HG03565 (cell line): ENCODE data around the gene MRPL54.
"Not testable (repeated sequence)": the region's sequence is repeated elsewhere in the genome, so short reads cannot be mapped to it uniquely, and the experiment has no call there.

Experiments used
- ATAC-seq: cut with Tn5 transposase; IDR thresholded peaks from one replicate; pipeline ENCODE4 v1.9.1; 2021; ENCODE audit warnings: mild to moderate bottlenecking, moderate library complexity; ENCODE audit not compliant: unreplicated experiment

The MRPL54 gene

DNA sequence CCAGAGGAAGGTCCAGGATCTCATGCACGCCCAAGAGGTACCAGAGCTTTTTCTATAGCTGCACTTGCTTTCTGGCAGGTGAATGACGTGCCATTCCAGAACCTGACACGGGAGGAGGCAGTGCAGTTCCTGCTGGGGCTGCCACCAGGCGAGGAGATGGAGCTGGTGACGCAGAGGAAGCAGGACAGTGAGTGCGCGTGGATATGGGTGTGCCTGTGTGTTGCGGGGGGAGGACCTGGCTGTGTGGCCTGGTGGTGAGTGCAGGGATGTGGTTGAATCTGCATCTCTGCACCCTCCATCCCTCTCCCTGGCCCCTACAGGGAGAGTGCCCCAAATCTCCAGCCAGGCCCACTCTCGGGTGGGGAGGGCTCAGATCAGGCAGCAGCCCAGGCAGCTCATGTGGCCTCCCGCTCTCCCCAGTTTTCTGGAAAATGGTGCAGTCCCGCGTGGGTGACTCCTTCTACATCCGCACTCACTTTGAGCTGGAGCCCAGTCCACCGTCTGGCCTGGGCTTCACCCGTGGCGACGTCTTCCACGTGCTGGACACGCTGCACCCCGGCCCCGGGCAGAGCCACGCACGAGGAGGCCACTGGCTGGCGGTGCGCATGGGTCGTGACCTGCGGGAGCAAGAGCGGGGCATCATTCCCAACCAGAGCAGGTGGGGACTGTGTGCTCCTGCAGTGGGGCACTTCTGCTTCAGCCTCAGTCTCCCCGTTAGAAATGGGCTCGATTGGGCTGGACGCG is 23.8 kb upstream of the MRPL54 start:
- no peak for ATAC-seq

DNA sequence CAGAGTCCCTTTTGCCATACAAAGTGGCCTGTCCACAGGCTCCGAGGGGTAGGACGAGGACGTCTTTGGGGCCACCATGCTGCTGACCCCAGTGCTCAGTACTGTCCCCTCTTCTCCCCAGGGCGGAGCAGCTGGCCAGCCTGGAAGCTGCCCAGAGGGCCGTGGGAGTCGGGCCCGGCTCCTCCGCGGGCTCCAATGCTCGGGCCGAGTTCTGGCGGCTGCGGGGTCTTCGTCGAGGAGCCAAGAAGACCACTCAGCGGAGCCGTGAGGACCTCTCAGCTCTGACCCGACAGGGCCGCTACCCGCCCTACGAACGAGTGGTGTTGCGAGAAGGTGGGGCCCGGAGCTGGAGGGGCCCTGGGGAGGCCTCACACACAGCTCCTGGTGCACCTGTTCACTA is 22.1 kb upstream of the MRPL54 start:
- no peak for ATAC-seq

DNA sequence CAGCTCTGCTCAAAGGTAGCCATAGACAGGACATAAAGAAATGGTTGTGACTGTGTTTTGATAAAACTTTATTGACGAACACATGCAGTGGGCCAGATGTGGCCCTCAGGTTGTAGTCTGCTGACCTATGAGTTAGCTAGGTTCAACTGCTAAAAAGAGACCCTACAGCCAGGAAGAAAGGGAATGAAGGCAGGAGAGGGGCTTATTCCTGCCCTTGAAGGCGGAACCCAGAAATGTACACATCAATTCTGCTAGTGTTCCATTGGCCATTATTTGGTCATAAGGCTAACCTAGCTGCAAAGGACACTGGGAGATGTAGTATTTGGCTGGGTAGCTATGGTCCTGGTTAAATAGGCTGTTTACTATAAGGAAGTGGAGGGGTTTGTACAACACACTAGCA is 19.0 kb upstream of the MRPL54 start:
- ATAC-seq, result no peak

DNA sequence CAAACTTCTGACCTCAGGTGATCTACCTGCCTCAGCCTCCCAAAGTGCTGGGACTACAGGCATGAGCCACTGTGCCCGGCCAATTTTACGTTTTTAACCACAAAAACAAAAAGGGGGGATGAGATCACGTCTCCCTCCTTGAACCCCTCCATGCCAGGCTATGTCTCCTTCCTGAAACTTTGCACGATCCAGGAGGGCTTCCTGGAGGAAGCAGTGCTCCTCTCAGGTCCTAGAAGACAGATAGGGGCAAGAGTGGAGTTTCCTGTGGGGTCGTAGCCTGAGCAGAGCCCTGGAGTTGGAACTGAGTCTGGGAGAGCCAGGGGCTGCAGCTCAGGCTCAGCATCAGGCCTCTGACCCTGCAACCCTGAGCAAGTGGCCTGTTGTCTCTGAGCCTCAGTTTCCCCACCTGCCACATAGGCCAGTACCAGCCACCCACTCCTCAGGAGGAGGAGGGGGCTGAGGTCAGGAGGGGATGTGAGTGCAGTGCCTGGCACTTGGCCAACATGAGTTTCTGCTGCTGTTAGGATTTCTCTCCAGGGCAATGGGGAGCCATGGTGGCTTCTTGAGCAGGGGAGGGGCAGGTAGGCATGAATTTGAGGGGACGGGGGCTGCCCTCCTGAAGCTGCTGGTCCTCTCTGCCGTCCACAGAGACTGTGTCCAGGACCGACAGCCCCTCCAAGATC is 17.0 kb upstream of the MRPL54 start:
- no peak for ATAC-seq

DNA sequence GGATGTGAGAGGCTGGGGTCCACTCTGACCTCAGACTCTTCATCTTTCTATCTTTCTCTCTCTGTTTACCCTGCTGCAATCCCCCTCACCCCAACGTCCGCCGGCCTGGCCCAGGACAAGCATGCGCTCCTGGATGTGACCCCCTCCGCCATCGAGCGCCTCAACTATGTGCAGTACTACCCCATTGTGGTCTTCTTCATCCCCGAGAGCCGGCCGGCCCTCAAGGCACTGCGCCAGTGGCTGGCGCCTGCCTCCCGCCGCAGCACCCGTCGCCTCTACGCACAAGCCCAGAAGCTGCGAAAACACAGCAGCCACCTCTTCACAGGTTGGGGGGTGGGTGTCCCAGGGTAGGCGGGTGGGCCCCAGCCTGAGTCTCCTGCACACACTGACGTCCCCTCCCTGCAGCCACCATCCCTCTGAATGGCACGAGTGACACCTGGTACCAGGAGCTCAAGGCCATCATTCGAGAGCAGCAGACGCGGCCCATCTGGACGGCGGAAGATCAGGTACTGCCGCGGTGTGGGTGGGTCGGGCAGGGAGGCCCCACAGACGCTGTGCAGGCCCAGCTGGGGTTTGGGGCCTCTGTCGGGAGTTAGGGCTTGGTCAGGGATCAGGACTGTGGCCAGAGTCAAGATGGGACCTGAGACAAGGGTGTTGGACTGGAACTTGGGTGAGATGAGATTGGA is 16.0 kb upstream of the MRPL54 start:
- no peak for ATAC-seq

DNA sequence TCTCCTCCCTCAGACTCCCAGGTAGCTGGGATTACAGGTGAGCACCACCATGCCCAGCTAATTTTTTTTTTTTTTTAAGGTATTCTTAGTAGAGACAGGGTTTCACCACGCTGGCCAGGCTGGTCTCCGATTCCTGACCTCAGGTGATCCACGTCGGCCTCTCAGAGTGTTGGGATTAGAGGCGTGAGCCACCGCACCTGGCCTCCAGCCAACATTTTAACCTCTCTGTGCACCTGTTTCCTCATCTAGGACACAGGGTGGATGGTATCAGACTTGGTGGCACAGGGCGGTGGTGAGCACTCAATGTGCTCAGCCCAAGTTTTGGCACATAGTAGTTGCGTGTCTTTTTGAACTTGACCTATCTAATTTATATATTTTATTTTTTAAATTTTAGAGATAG is 13.5 kb upstream of the MRPL54 start:
- no peak for ATAC-seq

DNA sequence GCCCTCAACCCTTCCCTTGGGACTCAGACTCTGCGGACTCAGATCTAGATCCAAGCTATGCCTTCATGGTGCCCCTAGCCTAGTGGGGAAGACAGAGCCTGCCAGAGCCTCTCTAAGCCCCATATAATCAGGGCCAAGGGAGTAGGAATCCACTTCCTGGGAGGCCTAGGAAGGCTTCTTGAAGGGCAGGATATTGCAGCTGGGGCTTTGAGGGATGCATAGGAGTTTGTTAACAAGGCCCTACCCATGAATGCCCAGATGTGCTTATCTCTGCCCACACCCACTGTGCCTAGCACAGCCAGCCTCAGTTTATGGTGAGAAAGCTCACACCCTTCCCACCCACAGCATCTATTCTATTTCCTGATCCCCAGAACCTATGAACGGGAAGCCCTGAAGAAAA is 12.3 kb upstream of the MRPL54 start:
- ATAC-seq, result no peak

DNA sequence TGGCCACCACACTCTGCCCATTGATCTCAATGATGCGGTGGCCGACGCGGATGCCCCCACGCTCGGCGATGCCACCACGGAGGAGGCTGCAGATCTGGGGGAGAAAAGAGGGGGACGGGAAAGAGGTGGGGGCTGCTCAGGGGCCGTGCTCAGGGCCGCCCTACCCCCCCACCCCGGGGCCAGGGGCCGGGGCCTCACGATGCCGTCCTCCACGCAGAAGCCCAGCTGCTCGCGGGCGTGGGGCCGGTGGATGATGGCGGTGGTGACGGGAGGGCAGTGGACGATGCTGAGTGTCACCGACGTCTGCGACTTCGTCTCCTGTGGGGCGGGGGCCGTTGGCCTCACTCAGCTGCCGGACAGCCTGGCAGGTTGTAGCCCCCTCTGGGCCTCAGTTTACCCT is 11.2 kb upstream of the MRPL54 start:
- ATAC-seq, result no peak

DNA sequence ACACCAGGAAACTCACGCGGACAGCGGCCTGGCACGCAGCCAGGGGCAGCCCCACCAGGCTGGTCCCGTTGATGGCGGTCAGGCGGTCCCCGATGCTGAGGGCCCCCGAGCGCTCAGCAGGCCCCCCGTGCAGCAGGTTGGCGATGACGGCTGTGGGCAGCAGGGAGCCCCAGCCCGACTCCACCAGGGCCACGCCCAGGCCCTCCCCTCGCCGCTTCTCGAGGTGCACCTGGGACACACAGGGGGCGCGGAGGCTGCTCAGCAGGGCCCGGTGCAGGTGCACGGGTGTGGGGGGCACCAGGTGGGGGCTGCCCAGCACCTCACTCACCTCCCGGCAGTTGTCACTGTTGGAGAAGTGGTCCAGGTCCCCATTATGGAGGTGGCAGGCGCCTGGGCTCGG is 10.0 kb upstream of the MRPL54 start:
- no peak for ATAC-seq

DNA sequence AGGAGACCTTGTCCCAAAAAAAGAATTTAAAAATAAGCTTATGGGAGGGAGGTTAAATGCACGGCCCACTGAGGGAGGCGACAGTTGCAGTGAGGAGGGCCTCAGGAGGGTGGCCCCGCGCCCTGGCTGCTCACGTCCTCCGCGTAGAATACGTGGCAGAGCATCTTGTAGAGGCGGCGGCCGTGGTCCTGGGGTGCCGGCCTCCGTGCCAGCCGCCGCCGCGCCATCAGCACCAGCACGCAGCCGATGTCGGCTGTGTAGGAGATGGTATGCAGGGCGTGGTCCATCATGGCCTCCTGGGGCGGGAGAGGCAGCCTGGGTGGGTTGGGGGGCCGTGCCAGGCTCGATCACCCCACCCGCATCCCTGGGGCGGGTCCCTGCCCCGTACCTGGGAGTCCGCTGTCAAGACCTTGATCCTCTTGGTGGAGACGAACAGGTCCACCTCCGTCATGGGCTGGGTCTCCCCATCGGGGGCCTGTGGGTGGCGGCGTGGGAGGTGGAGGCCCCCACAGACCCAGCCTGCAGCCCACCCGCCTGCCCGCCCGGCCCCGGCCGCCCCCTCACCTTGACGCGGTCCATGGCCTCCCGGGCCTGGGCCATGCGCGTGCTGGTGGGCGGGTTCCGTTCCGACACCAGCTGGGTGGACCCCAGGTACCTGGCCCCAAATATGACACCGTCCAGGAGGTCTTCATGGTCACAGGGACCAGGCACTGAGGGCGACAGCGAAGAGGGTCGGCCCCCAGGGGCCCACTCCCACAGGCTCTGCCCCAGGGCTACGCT is 8.7 kb upstream of the MRPL54 start:
- ATAC-seq, result no peak

DNA sequence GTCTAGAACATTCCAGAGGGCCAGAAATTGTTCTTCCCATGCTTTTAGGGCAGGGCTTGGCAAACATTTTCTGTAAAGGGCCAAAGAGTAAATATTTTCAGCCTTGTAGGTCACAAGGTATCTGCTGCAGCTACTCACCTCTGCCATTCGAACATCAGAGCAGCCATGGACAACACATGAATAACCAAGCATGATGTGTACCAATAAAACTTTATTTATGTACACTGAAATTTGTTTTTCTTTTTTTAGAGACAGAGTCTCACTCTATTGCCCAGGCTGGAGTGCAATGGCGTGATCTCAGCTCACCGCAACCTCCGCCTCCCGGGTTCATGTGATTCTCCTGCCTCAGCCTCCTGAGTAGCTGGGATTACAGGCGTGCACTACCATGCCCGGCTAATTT is 4.8 kb upstream of the MRPL54 start:
- ATAC-seq, result not testable (repeated sequence)

DNA sequence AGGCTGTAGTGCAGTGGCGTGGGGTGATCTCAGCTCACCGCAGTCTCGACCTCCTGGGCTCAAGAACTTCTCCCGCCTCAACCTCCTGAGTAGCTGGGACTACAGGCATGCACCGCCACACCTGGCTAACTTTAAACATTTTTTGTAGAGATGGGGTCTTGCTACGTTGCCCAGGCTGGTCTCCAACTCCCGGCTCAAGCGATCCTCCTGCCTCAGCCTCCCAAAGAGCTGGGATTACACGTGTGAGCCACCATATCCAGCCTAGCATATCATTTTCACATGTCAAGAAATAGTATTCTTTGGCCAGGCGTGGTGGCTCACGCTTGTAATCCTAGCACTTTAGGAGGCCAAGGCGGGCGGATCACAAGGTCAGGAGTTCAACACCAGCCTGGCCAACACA is 4.2 kb upstream of the MRPL54 start:
- ATAC-seq, result not testable (repeated sequence)

DNA sequence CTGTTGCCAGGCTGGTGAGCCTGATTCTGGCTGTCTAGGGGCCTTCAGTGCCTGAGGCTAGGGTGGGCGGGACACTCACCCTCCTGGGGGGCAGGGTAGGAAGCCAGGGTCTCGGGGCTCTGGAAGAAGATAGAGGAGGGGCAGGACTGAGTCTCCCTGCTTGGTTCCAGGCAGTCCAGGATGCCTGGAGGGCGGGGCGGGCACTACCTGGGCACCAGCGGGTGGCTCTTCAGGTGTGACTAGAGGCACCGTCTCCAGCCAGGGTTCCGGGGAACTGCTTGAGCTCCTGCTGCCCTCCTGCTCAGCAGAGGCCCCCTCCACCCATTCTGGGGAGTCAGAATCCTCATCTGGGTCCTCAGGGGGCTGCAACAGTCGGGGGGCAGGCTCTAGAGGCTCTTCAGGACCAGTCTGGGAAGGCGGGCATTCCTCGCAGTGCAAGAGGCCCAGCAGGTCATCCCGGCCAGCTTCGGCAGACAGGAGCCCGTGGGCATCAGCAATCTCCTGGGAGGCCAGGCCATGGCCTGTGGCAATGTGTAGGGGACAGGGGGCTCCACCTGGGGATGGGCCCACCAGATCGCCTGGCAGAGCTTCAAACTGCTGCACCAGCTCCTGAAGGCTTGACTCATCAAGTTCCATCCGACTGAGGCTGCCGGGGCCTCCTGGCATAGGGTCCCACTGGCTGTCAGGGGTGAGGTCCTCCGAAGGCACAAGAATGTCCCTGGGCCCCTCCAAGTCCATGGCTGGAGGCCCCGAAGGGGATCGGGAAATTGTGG is 2.8 kb upstream of the MRPL54 start:
- no peak for ATAC-seq

DNA sequence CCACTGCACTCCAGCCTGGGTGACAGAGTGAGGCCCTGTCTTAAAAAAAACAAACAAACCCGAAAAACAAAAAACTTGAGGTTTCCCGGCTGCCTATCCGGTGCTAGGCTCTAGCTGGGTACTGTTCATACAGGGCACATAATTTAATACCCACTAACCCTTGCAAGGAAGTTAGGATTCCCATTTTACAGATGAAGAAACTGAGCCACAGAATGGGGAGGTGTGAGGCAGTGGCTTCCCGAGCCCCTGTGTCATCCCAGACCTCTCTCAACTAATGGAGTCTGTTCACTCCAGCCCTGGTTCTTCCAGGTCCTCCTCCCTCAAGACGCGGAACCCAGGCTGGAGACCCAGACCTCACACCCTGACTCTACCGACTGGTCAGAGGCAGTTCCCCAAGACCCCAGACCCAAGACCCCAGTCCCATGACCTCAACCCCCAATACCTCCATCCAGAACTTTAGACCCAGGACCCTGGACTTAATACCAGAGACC is 1.6 kb upstream of the MRPL54 start:
- ATAC-seq, result no peak

DNA sequence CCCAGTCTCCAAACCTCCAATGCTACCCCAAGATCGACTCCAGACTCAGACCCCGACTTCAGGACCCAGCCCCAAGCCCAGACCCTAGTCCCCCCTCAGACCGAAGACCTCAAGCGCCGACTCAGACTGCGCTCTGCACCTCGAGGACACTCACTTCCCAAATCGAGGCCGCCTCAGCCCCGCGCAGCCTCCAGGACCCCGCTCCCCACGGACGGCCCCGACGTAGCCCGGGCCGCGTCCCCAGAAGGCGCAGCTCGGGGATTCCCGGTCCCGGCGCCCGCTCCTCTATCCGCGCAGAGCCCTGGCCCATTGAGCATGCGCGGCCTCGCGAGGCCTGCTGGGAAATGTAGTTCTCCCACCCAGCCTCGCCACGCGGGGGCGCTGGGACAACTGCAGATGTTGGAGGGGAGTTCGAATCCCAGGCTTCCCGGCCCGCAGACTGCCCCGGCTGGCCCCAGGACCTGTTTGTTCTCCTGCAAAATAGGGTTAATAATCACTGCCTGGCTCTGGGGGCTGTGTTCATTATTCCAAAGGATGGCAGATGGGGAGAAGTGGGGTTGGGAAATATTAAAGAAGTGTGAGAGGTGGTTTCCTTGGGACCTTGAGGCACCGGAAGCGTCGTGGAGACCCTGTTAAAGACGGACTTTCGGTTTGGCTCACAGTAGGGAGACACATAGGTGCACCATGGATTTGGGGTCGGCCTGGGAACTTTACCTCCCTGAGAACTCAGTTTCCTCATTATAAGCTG is 926 bp upstream of the MRPL54 start, which contains the start of gene APBA3:
APBA3 (minus strand) TSS at position 311 of the 748 bp plus-strand sequence. CDS start 1,428 bp downstream, outside the sequence.
- peak; percentile 38 for ATAC-seq

DNA sequence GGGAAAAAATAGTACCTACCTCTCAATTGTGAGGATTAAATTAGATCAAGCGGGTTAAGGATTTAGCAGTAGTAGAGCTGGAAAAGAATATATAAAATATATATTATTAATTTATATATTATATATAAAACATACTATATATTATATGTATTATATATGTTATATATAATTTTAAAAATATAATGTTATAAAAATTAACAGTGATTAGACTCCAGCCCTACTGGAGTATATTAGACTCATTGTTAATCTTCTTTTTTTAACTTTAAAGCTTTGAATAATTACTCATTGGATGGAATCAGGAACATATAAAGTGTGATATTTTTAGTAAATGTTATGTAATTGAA is 380 bp upstream of the MRPL54 start:
- ATAC-seq, result no peak

DNA sequence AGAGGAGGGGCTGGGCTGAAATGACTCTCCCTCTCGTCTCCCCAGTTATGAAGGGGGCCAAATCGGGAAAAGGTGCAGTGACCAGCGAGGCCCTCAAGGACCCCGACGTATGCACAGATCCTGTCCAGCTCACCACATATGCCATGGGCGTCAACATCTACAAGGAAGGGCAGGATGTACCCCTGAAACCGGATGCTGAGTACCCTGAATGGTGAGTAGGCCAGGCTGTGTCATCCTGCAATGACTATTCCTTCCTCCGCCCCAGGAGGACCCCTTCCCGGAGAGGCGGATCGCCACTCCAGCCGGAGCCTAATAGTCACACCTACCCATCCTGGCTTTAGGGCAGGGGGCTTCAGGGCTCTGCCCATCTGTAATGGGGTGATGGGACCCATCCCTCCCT is 2.6 kb downstream of the MRPL54 start:
- no peak for ATAC-seq

DNA sequence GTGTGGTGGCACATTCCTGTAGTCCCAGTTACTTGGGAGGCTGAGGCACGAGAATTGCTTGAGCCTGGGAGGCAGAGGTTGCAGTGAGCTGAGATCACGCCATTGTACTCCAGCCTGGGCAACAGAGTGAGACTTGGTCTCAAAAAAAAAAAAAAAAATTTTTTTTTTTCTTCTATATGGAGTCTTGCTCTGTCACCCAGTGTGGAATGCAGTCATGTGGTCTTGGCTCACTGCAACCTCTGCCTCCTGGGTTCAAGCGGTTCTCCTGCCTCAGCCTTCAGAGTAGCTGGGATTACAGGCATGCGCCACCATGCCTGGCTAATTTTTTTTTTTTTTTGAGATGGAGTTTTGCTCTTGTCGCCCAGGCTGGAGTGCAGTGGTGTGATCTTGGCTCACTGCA is 3.3 kb downstream of the MRPL54 start:
- ATAC-seq, result not testable (repeated sequence)

DNA sequence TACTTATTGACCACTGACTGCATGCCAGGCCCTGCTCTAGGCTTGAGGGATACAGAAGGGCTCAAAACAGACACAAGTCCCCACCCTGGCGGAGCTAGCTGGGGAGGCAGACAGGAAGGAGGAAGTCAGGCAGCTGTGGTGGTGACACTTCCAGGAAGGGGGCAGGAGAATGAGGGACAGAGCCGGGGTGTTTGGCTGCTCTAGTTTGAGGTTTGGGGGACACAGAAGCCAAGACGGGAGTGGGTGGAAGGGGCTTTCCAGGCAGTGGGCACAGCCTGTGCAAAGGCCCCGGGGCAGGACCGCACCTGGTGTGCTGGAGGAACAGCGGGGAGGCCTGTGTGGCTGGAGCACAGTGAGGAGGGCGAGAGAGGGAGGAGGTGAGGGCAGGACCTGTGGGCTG is 4.0 kb downstream of the MRPL54 start:
- no peak for ATAC-seq

DNA sequence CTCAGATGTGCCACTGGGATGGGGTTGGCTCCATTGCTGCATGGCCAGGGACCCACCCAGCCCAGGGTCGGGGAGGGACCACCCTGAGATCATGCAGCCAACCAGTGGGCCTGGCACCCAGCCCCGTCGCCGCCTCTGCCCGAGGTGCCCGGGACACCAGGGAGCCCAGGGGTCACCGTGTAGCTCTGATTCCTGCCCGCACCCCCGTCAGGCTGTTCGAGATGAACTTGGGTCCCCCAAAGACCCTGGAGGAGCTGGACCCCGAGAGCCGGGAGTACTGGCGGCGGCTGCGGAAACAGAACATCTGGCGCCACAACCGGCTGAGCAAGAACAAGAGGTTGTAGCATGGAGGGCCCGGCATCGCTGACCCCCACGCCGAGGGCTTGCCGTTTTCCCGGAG is 4.6 kb downstream of the MRPL54 start:
- ATAC-seq, result no peak
